Transverse colon (tissue), 4 donors: Measurements from ENCODE around the gene F7. TPM values are rescaled to one million over a fixed set of nuclear protein-coding genes. Genes with fewer than 3 reads are reported as not detected.

Experiments used
- DNase-seq: peaks from one replicate; pipeline ENCODE4 v3.0.0-alpha.2; 2019
- H3K27ac ChIP-seq, 4 donors: fragments of 200-600 bp; sonication (generic); 2 replicates each; pipeline ENCODE4 v1.5.1; 2016 to 2018; ENCODE audit warnings: inconsistent platforms in 4 of 4
- H3K27me3 ChIP-seq: fragments of 200-600 bp; sonication (generic); 2 replicates; pipeline ENCODE4 v1.5.1; 2017; ENCODE audit warnings: inconsistent platforms
- H3K36me3 ChIP-seq, 4 donors: fragments of 200-600 bp; sonication (generic); 2 replicates each; pipeline ENCODE4 v1.5.1; 2017 to 2019; ENCODE audit warnings: inconsistent platforms in 4 of 4
- H3K4me1 ChIP-seq, 4 donors: fragments of 200-600 bp; sonication (generic); 2 replicates each; pipeline ENCODE4 v1.5.1; 2017 to 2020; ENCODE audit warnings: inconsistent platforms in 4 of 4
- H3K4me3 ChIP-seq, 4 donors: fragments of 200-600 bp; sonication (generic); 1 replicate in 1 of 4; 2 replicates in 3 of 4; pipeline versions ENCODE4 v1.5.1 to v1.6.1; 2017 to 2019; ENCODE audit warnings: inconsistent platforms in 4 of 4
- H3K9me3 ChIP-seq, 2 donors: fragments of 200-600 bp; sonication (generic); 2 replicates each; pipeline ENCODE4 v1.5.1; 2017 to 2019; ENCODE audit warnings: inconsistent platforms in 2 of 2
- EP300 ChIP-seq: sonication (generic); formaldehyde crosslinking; IDR thresholded peaks from one replicate; pipeline ENCODE4 v1.6.1; 2017; ENCODE audit warnings: antibody characterized with exemption, low read depth
- POLR2A ChIP-seq: fragments of 450-650 bp; IDR thresholded peaks from one replicate; pipeline ENCODE4 v1.6.1; 2016; ENCODE audit warnings: antibody characterized with exemption, mild to moderate bottlenecking, moderate library complexity
- POLR2AphosphoS5 ChIP-seq, 3 donors: sonication (generic); formaldehyde crosslinking; IDR thresholded peaks; one replicate each; pipeline ENCODE4 v1.6.1; 2016; ENCODE audit warnings: antibody characterized with exemption in 3 of 3
- WGBS, 2 donors: methylation state at CpG; one replicate each; pipeline ENCODE4 v1.1.5; 2018; ENCODE audit warnings: low coverage in 1 of 2; 5-methylcytosine and 5-hydroxymethylcytosine counted together
- in situ Hi-C, 4 donors: fragments of 200-750 bp; cut with MboI; loops; one replicate each; pipeline versions ENCODE4 v1.15.0 to v1.15.1; 2017; ENCODE audit warnings: low sequenced_read_pairs in 3 of 4, low pct_ligation_motif_present in 1 of 4, low pct_unique_long_range_greater_than_20kb in 1 of 4
- intact Hi-C: fragments of 100-400 bp; cut with DNase I; formaldehyde crosslinking; loops from one replicate; pipeline ENCODE4 v1.15.1; 2023; ENCODE audit warnings: low total_unique reads
- total RNA-seq, 4 donors: library from RNA; depleted of rRNA; stranded (reverse); fragments of >200 nt; gene quantifications; one replicate each; pipeline ENCODE4 v1.1.0, GENCODE V29; 2016
- TF ChIP-seq, protein P1 (sequence below), 5 experiments: fragments of 200-600 bp in 3 of 5; fragments of 450-650 bp in 2 of 5; sonication (generic) in 3 of 5; IDR thresholded peaks; 1 replicate in 2 of 5; 2 replicates in 3 of 5; pipeline ENCODE4 v1.5.1; 2016 to 2017; ENCODE audit warnings: antibody characterized with exemption in 5 of 5, inconsistent platforms in 3 of 5, mild to moderate bottlenecking in 2 of 5, moderate library complexity in 1 of 5

F7 gene
- total RNA-seq, 4 donors from 2014 or later, result not detected

GRCh38 chr13:113146750-113147149 is 41.2 kb downstream of the F7 start:
- no peak for DNase-seq
- Histone ChIP-seq H3K9me3 (no peaks in the 10 kb centered on the region), H3K27me3 (peaks cover 2% of the 10 kb centered on the region), H3K4me1 (peaks cover 0 to under 1% (median 0%) of the 10 kb centered on the region in 4 donors), H3K27ac (no peak overlapping the region), H3K4me3 (no peak overlapping the region), H3K36me3 (no peaks in the 10 kb centered on the region)
- WGBS, 2 donors, result 60 to 84% methylated on average over 1 to 9 of the region's 9 CpGs
- intact Hi-C loops (no loop called here), in situ Hi-C loops (no loop called here)
- TF ChIP-seq EP300 (no peak), POLR2A (no peak), POLR2AphosphoS5 (IDR thresholded peaks at IDR 0.05) (no peak)
- TF ChIP-seq, protein P1, sequence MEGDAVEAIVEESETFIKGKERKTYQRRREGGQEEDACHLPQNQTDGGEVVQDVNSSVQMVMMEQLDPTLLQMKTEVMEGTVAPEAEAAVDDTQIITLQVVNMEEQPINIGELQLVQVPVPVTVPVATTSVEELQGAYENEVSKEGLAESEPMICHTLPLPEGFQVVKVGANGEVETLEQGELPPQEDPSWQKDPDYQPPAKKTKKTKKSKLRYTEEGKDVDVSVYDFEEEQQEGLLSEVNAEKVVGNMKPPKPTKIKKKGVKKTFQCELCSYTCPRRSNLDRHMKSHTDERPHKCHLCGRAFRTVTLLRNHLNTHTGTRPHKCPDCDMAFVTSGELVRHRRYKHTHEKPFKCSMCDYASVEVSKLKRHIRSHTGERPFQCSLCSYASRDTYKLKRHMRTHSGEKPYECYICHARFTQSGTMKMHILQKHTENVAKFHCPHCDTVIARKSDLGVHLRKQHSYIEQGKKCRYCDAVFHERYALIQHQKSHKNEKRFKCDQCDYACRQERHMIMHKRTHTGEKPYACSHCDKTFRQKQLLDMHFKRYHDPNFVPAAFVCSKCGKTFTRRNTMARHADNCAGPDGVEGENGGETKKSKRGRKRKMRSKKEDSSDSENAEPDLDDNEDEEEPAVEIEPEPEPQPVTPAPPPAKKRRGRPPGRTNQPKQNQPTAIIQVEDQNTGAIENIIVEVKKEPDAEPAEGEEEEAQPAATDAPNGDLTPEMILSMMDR (IDR thresholded peaks at IDR 0.05), result no peak

- Histone ChIP-seq H3K4me3 (no peak overlapping the region), H3K27me3 (peaks cover 7% of the 10 kb centered on the region), H3K36me3 (no peaks in the 10 kb centered on the region), H3K27ac (no peak overlapping the region), H3K4me1 (peaks cover 0 to 5% (median 0%) of the 10 kb centered on the region in 4 donors), H3K9me3 (no peaks in the 10 kb centered on the region)
- no peak for DNase-seq
- WGBS, 2 donors, result 83% methylated on average over 8 of the region's 8 CpGs; no CpG with 5 or more reads in 1 of the 2 donors
- in situ Hi-C loops, result no loop called here
- TF ChIP-seq, protein P1 (IDR thresholded peaks at IDR 0.05), result no peak
- no peak for TF ChIP-seq EP300
- no peak for TF ChIP-seq POLR2AphosphoS5 (IDR thresholded peaks at IDR 0.05)
- no peak for TF ChIP-seq POLR2A
- intact Hi-C loops, result no loop called here
These were observed 41.6 kb downstream of the F7 start for GRCh38 chr13:113147206-113147605.

DNA sequence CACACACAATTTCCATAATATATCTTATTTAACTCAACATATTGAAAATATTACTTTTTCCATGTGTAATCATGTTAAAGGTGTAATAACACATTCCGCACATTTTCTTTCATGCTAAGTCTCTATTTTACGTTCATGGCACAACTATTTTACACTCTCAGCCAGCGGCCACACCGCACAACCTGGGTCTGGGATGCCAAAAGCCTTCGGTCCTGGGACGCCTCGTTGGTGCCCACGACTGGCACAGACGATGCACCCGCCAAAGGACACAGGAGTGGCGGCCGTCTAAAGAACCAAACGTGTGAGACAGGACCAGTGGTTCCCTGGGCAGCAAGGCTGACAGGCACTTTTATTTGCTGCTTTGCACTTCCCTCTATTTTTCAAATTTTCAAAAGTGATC is 42.8 kb downstream of the F7 start:
- 90 to 94% methylated on average over 12 to 13 of the region's 13 CpGs for WGBS, 2 donors
- intact Hi-C loops (no loop called here), in situ Hi-C loops (no loop called here)
- Histone ChIP-seq H3K4me1 (peaks cover 7 to 17% (median 8%) of the 10 kb centered on the region in 4 donors), H3K4me3 (no peak overlapping the region), H3K27ac (no peak overlapping the region), H3K27me3 (peaks cover 10% of the 10 kb centered on the region), H3K9me3 (no peaks in the 10 kb centered on the region), H3K36me3 (no peaks in the 10 kb centered on the region)
- TF ChIP-seq POLR2A, result no peak
- no peak for TF ChIP-seq EP300
- TF ChIP-seq POLR2AphosphoS5 (IDR thresholded peaks at IDR 0.05), result no peak
- TF ChIP-seq, protein P1 (IDR thresholded peaks at IDR 0.05), result no peak
- DNase-seq, result no peak

GRCh38 chr13:113148940-113149503 is 43.4 kb downstream of the F7 start:
- Histone ChIP-seq H3K4me3 (no peak overlapping the region), H3K36me3 (no peaks in the 10 kb centered on the region), H3K9me3 (no peaks in the 10 kb centered on the region), H3K27ac (no peak overlapping the region), H3K4me1 (peaks cover 7 to 20% (median 11%) of the 10 kb centered on the region in 4 donors), H3K27me3 (peaks cover 10% of the 10 kb centered on the region)
- in situ Hi-C loops (no loop called here), intact Hi-C loops (no loop called here)
- 95% methylated on average over 37 of the region's 38 CpGs; no CpG with 5 or more reads in 1 of the 2 donors for WGBS, 2 donors
- no peak for TF ChIP-seq POLR2A
- no peak for DNase-seq
